Stimulated activated CD4-positive, alpha-beta T cell treated with anti-CD3 and anti-CD28 coated beads, Interleukin-15, amount 100 ng/mL, for 24 hours (primary cell): ENCODE results near the gene TREML4.

Experiments
- DNase-seq: peaks from one replicate; pipeline ENCODE4 v3.0.0-alpha.2; 2020

The TREML4 gene

GRCh38 chr6:41288030-41288753 is 60.0 kb downstream of the TREML4 start:
- DNase-seq: no peak
